EH (cell line): ENCODE measurements around the gene TBL1XR1.

Experiments
- DNase-seq: peaks from one replicate; pipeline ENCODE4 v3.0.0-alpha.2; 2015; ENCODE audit warnings: low read depth

Gene TBL1XR1

GRCh38 chr3:177065285-177066033 lies 131.8 kb downstream of the TBL1XR1 start:
- DNase-seq, result no peak

GRCh38 chr3:177062052-177062732 lies 135.1 kb downstream of the TBL1XR1 start:
- peak; percentile 58 for DNase-seq

GRCh38 chr3:177061369-177061768 lies 135.9 kb downstream of the TBL1XR1 start:
- DNase-seq, result no peak

DNA sequence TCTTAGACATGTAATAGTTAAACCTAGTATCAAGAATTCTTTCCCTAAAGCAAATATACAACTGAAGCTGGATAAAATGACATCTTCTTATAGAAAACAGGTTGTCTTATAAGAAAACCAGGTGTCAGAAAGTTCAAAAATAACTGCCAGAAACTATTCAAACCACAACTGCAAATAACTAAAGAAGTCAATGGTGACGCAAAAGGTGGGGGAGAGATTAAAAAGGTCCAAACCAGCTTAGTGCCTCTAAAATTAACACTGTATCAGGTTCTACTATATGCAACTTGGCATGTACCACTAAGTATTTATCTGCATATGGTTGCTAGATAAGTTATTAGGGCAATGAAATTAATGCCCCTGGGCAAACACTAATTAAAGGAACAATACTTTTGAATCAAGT lies 136.8 kb downstream of the TBL1XR1 start:
- DNase-seq, result no peak

- DNase-seq, result no peak
Observed at GRCh38 chr3:177058648-177059047, 138.6 kb downstream of the TBL1XR1 start.

- no peak for DNase-seq
Observed at GRCh38 chr3:177057768-177058167, 139.5 kb downstream of the TBL1XR1 start.

- DNase-seq, result no peak
Observed at GRCh38 chr3:177056927-177057326, 140.4 kb downstream of the TBL1XR1 start.

DNA sequence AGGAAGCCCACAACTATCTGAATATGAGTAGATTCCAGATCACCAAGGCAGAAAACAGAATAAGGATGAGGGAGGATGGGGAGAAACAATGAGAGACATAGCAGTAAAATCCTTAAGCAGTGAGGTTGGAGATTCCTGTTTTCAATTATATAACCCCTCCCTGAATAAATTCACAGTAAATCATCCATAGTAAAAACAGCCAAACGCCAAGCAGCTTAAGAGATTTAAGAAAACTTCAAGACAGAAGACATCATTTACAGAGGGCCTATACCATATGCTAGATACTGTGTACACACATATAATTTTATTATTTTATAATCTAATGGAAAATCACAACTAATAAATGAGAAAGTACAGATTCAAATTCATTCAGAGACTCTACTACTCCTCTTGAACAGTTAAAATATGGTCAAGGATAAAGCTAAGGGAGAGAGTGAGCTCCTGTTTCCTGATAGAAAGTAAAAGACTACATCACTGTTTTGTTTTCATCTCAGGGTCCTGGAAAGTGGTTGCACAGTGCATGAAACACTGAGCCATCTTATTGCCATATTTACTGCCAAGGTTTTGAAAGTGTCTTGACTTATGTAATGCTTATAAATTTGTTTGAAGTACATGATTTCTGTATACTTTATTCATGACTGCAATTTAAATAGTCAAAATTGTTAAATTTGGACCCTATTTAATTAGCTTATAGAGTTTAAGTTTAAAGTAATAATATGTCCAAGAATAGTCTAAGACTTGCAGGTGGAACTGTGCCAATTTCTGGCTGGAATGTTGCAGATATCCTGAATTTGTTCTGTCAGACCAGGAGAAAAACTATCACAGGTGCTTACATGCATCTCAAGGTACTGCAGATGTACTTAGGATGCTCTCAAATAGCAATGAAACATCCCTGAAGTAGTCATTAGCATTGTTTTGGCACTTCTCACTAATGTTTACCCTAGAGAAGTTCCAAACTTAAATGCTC lies 141.4 kb downstream of the TBL1XR1 start:
- DNase-seq, result peak; percentile 33

DNA sequence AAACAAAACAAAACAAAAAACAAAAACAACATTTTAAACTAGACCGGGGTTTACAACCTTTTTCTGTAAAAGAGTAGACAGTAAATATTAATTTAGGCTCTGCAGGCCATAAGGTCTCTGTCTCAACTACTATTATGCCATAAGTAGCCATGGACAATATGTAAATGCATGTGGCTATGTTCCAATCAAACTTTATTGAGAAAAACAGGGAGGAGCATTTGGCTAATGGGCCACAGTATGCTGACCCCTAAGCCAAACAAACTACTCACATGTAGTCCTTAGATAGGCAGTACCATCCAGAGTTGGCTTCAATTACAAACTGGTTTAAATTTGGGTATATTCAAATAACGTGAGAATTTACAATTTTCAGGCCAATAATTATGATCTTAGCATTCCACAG lies 144.2 kb downstream of the TBL1XR1 start:
- no peak for DNase-seq

DNA sequence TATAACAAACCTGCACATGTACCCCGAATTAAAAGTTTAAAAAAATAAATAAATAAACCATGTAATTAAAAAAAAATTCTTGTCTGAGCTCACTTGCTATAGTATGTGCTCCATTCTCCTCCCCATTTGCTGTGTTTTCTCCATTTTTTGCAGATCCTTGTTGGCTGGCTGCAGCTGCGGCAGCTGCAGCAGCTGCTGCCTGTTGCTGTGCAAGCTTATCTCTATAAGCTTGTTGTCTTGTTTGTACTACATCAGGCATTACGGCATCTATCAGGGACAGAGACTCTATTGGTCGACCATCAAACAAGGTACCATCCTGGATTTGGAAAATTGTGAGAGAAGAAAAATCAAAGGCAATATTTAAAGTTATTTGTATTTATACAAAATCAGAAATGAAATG lies 145.9 kb downstream of the TBL1XR1 start:
- no peak for DNase-seq

DNA sequence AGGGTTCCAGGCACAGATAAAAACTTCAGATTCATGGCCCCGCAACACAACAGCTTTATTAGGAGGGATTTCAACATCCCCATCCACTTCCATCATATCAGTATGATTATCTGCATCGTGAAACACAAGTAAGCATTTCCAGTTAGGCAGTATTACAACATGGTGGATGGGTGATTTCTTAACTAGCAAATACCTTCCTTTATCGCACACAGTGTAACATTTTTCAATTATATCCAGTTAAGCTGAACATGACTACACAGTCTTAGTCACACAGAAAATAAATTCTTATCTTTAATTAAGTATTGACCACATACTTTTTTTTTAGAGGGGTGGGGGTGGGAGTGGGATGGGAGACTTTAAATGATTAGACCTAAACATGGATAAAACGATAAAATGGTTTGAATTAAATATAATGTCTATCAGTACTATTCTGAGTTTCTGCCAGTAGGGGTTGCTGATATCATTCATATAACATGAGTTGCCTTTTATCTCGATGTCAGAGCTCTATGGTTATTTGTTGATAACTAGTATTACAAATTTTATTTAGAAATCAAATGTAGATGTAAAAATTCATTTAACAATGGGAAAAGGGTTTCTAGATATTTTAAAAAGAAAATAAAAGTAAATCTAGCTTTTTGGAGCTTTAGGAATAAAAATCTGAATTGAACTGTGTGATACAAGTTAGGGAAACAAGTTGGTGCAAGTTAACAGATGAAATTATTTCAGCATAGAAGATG lies 146.6 kb downstream of the TBL1XR1 start:
- DNase-seq, result peak; percentile 59

- no peak for DNase-seq
Observed at GRCh38 chr3:177045767-177046166, 151.5 kb downstream of the TBL1XR1 start.

DNA sequence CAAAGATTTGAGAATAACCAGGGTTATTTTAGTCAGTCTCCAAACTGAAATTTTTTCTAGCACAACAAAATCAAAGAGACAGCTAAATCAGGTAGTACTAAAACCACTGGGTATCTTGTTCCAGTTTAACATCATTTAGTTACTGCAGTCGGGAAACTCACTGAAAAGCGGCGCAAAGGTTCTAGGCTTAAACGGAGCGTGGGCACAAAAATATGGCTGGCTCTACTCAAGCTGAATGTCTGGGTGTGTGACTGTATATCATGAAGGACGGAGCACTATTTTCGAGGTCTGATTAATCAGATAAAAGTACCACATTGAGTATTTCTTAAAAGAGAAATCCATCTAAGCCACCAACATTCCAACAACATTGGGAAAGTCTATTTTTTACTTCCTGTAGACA lies 152.1 kb downstream of the TBL1XR1 start:
- DNase-seq, result no peak

- DNase-seq, result no peak
Observed at GRCh38 chr3:177041730-177042551, 155.3 kb downstream of the TBL1XR1 start.

- peak; percentile 41 for DNase-seq
Observed at GRCh38 chr3:177041021-177041729, 156.1 kb downstream of the TBL1XR1 start.

DNA sequence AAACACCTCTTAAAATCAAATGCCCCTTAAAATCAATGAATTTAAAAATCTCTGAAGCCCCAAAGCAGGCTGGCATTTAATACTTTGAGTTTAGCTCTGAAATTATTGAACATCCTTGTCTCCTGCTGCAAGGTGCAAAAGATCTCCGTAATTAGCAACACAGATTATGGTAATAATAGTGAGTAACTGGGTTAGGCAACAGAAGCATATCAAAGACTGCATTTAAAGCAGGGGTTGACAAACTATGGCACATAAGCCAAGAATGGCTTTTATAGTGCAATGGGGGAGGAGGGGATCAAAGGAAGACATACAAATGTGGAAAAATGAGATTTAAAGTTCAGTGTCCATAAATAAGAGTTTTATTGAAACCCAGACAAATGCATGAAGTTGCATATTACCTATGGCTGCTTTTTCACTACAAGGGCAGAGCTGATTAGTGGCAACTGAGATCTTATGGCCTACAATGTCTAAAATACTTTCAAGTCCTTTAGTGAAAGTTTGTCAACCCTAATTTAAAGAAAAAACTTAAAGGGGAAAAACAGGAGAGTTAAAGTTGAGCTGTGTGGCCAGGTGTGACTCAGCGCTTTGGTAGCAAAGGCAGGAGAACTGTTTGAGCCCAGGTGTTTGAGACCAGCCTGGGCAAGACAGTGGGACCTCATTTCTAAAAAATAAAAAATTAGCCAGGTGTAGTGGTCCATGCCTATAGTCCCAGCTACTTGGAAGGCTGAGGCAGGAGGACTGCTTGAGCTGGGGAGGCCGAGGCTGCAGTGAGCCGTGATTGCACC lies 157.6 kb downstream of the TBL1XR1 start:
- DNase-seq, result no peak

DNA sequence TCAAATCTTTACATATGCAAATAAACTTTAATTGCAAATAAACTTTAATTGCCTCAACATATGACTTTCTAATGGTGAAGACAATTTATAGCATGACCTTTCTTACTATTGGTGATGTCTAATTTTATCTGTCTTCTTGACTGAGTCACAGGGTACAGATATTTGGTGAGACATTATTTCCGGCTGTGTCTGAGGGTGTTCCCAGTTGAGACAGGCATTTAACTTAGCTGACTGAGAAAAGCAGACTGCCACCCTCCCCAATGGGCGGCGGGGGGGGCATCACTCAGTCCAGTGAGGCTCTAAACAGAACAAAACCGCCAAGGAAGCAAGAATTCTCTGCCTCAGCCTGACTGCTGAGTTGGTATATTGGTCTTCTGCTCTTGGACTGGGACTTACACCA lies 160.0 kb downstream of the TBL1XR1 start:
- DNase-seq, result peak; percentile 63

DNA sequence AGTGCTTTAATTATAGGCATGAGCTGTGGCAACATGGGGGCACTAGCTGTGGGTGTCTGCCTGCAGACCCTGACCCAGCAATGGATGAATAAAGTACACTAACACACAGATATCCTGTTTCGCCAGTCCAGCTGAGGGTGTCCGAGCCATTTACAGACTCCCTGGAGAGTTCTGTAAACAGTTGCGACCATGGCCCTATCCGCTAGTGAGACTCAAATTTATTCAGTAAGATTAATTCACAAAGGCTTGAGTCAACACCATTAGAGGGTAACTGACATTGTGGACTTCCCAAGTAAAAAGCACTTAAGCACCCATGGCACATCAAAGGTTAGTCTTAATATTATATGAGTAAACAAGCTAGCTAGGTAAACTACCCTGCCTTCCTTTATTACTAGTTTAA lies 161.6 kb downstream of the TBL1XR1 start:
- DNase-seq, result no peak

GRCh38 chr3:177034832-177035475 lies 162.3 kb downstream of the TBL1XR1 start:
- no peak for DNase-seq
